Measurements from ENCODE around the gene FRMD8.

FRMD8 gene

DNA sequence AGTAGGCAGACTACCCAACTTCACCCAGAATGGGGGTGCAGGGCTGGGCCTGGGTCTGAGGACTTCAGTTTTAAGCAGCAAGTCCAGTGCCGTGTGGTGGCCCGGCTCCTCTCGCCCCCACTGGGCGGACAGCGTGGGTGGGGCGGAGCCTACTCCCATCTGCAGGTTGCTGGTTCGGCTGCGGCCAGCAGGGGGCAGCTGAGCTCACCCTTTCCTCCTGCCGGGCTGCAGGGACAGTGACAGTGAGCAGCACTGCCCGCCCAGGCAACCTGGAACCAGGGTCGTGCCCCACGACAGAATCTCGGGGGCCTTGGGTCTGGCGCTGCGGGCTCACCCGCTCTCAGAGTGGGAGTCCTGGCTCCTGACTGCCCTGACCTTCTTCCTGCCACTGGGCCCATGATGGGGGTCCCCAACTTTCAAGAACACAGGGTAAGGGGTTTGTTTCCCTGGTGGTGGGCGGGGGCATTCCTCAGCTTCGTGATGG lies 29.9 kb downstream of the FRMD8 start:
- peak; percentile 95 for DNase-seq

- peak; percentile 64 for DNase-seq
Observed at GRCh38 chr11:65416841-65417701, 30.6 kb downstream of the FRMD8 start.

DNA sequence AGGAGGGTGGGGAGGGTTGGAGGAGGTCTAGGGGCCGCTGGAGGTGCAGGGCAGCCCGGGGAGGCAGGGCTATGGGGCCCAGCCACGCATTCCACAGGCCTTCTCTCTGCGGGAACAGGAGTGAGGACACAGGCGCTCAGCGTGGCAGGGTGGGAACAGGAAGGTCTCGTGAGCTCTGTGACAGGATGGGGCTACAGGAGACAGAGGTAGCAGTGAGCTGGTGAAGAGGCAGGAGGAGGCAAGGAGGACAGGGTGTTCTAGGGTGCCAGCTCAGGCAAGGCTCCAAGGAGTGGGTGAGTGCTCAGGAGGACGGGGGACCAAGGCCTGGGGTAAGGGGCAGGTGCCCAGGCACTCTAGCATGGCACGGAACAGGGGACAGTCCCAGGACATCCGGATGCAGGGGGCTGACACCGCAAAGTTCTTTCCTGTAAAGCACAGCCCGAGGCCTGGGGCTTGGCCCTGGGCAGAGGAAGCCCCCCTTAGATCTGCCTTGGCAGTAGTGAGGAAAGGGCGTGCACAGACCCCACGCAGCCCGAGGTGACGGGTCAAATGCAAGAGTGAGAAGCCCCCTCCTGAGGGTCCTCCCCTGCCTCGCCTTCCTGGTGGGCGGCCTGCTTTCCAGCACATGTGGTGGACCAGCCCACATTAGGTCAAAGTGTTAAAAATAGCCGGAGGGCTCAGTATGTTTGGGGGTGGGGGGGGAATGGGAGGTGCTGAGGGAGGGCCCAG lies 31.4 kb downstream of the FRMD8 start:
- peak; percentile 57 for DNase-seq

GRCh38 chr11:65418431-65418680 lies 31.9 kb downstream of the FRMD8 start:
- DNase-seq, result no peak

DNA sequence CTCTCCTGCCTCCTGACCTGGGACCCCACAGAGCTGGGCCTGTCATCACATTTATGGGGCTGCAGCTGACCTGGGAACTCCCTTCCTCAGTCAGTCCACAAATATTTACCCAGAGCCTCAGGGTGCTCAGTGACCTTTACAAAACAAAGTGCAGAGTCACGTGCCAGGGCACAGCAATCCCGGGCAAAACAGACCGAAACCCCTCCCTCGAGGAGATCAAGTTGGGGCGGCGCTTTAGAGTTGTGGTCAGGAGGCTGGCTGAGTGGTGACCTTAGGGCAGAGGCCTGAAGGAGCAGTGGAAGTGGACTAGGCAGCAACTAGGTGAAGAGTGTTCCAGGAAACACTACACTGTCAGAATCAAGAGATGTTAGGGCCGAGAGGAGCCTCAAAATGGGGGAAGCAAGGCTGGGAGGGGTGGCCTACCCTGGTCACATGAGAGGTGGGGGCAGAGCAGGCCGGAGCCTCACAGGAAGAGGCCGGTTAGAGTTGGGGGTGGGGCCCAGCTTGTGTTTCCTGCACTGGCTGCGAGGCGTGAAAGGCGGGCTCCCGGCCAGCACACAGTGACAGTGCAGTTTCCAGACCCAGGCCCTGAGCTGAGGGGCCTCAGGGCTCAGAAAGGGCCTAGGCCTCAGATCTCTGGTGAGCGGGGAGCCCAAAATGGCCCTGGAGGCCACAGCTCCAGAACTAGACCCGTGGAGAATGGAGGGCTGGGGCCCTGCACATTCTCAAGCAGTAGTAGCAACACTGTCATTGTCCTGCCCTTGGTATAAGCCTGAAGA lies 32.4 kb downstream of the FRMD8 start:
- peak; percentile 99 for DNase-seq

DNA sequence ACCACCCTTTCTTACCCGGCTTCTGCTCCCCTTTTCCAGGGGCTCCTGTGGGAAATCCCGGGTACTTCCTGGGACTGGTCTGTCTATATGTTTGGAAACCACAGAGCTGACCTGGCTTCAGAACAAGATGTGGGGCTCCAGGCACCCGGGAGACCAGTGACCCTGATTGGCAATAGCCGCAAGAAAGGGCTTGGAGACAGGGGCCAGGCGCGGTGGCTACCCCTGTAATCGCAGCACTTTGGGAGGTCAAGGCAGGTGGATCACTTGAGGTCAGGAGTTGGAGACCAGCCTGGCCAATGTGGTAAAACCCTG lies 33.0 kb downstream of the FRMD8 start:
- peak; percentile 28 for DNase-seq

GRCh38 chr11:65419772-65420481 lies 33.5 kb downstream of the FRMD8 start:
- peak; percentile 93 for DNase-seq

DNA sequence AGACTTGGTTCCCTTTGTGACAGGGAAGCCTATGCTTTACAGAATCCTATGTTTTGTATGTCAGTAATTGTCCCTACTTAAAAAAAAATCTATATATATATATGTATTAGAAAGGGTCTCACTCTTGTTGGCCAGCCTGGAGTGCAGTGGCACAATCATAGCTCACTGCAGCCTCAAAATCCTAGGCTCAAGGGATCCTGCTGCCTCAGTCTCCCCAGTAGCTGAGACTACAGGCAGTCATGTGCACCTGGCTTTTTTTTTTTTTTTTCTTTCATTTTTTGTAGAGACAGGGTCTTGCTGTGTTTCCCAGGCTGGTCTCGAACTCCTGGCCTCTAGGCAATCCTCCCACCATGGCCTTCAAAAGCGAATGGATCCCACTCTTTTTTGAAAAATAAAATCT lies 34.1 kb downstream of the FRMD8 start:
- DNase-seq, result no peak

DNA sequence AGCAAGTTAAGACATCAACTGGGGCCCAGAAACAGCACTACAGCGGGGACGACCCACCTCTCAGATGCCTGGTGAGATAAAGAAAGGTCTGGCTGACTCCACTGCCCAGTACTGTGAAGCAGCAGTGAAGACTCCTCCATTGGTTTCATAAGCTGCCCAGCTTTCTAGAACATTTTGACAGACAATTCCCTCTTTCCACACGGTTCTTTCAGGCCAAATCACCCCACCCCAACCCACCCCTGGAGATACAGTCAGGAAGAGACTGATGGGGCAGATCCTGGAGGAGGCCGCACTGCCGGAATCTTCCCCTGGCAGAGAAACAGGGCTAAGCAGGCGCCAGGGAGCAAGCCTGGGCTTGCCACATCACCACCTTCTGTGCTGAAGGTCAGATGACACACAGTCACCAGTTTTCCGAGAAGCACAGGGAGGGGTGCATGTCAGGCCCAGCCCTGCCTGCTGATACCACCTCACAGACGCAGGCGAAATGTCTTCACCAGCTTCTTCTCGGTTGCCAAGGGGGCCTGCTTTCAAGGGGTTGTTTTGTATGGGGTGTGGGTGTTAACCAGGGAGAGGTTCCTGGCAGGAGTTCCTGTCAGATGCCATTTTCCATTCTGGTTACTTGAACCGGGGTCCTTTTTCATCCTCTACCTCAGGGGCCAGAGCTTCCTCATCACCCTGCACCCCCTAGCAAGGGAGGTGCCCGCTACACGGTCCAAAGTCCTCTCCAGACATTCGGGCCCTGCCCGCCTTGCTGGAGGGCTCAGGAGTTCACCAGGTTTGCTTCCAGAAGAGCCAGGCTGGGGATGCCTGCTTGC lies 34.7 kb downstream of the FRMD8 start:
- peak; percentile 98 for DNase-seq

GRCh38 chr11:65421794-65422632 lies 35.6 kb downstream of the FRMD8 start:
- DNase-seq, result peak; percentile 98

- peak; percentile 96 for DNase-seq
Observed at GRCh38 chr11:65422633-65423515, 36.4 kb downstream of the FRMD8 start, which contains the start of gene NEAT1. Gene NEAT1, plus strand, starts transcription at chr11:65422798.

- DNase-seq, result peak; percentile 50
Observed at GRCh38 chr11:65423516-65424204, 37.2 kb downstream of the FRMD8 start.

GRCh38 chr11:65424205-65425104 lies 38.0 kb downstream of the FRMD8 start:
- peak; percentile 69 for DNase-seq

- DNase-seq, result peak; percentile 93
Observed at GRCh38 chr11:65425105-65425970, 38.9 kb downstream of the FRMD8 start.

- peak; percentile 92 for DNase-seq
Observed at GRCh38 chr11:65425971-65426838, 39.8 kb downstream of the FRMD8 start.

Data from hematopoietic multipotent progenitor cell treated with erythropoietin and hydrocortisone succinate and interleukin-3 and kit ligand, for 4 days (in vitro differentiated cells).